HepG2 (cell line): ENCODE results near the gene PCYOX1L. TPM values are rescaled to one million over a fixed set of nuclear protein-coding genes. Genes with fewer than 3 reads are reported as not detected.
A peak's percentile ranks its signal among the peaks of the same experiment; 100 is the strongest.

Experiments used
- ELK4 ChIP-seq: sonication (generic); formaldehyde crosslinking; IDR thresholded peaks from 2 replicates; pipeline ENCODE4 v1.9.0; 2021; ENCODE audit warnings: missing genetic modification reagents, borderline replicate concordance
- HMGA1 ChIP-seq: sonication (generic); formaldehyde crosslinking; conservative IDR thresholded peaks from 2 replicates; pipeline ENCODE4 v1.4.0; 2020; ENCODE audit warnings: missing genetic modification reagents
- PAXIP1 ChIP-seq: sonication (generic); formaldehyde crosslinking; conservative IDR thresholded peaks from 2 replicates; pipeline ENCODE4 v1.4.0; 2020; ENCODE audit warnings: mild to moderate bottlenecking, missing genetic modification reagents, moderate library complexity
- PCBP1 ChIP-seq: fragments of 200-400 bp; formaldehyde crosslinking; IDR thresholded peaks from 2 replicates; pipeline ENCODE4 v1.6.1; 2017; ENCODE audit warnings: mild to moderate bottlenecking, low read depth, low read length, borderline replicate concordance
- POLR2G ChIP-seq: fragments of 200-400 bp; formaldehyde crosslinking; IDR thresholded peaks from 2 replicates; pipeline ENCODE4 v1.6.1; 2018; ENCODE audit warnings: mild to moderate bottlenecking, low read depth, low read length, moderate library complexity
- REST ChIP-seq, 2 experiments: IDR thresholded peaks; 2 replicates each; pipeline ENCODE4 v1.6.1; 2011 to 2012; ENCODE audit warnings: low read length in 2 of 2, borderline replicate concordance in 1 of 2, low read depth in 1 of 2, mild to moderate bottlenecking in 1 of 2, moderate library complexity in 1 of 2
- RORA ChIP-seq: sonication (generic); formaldehyde crosslinking; IDR thresholded peaks from 2 replicates; pipeline ENCODE4 v1.5.0; 2020; ENCODE audit warnings: mild to moderate bottlenecking, missing genetic modification reagents, moderate library complexity
- SRSF9 ChIP-seq: fragments of 200-400 bp; formaldehyde crosslinking; IDR thresholded peaks from 2 replicates; pipeline ENCODE4 v1.6.1; 2018; ENCODE audit warnings: borderline replicate concordance, mild to moderate bottlenecking, low read depth, low read length; ENCODE audit not compliant: insufficient read depth, poor library complexity, severe bottlenecking
- THAP7 ChIP-seq: sonication (generic); formaldehyde crosslinking; IDR thresholded peaks from 2 replicates; pipeline ENCODE4 v1.8.1; 2023; ENCODE audit warnings: mild to moderate bottlenecking, missing genetic modification reagents
- ZNF501 ChIP-seq: sonication (generic); formaldehyde crosslinking; IDR thresholded peaks from 2 replicates; pipeline ENCODE4 v1.5.1; 2020; ENCODE audit warnings: mild to moderate bottlenecking, moderate library complexity, missing genetic modification reagents
- ZSCAN21 ChIP-seq: sonication (generic); formaldehyde crosslinking; IDR thresholded peaks from 2 replicates; pipeline ENCODE4 v1.8.0; 2022; ENCODE audit warnings: mild to moderate bottlenecking, missing genetic modification reagents, moderate library complexity, borderline replicate concordance
- polyA plus RNA-seq, 8 experiments: library from polyadenylated mRNA; depleted of rRNA in 3 of 8; stranded (reverse) in 7 of 8; unstranded in 1 of 8; fragments of >200 nt; fragmentation: Illumina TruSeq in 4 of 8; extraction: Trizol in 4 of 8; gene quantifications; 2 replicates each; pipeline versions ENCODE4 v1.2.1 to v1.2.3, GENCODE V29; 2011 to 2016; ENCODE audit warnings: low read depth in 4 of 8, missing spikeins in 1 of 8, mixed read lengths in 1 of 8; ENCODE audit not compliant: insufficient read depth in 1 of 8
- total RNA-seq, 5 experiments: library from RNA; depleted of rRNA; stranded (reverse); fragments of >200 nt; fragmentation: Illumina TruSeq; extraction: Trizol; gene quantifications; 2 replicates each; pipeline ENCODE4 v1.2.3, GENCODE V29; 2016; ENCODE audit warnings: low read depth in 1 of 5
- TF ChIP-seq, protein P1 (sequence below): sonication (generic); formaldehyde crosslinking; IDR thresholded peaks from 2 replicates; pipeline ENCODE4 v1.5.0; 2020; ENCODE audit warnings: mild to moderate bottlenecking, missing genetic modification reagents, moderate library complexity
- TF ChIP-seq, protein P2 (sequence below): sonication (generic); formaldehyde crosslinking; IDR thresholded peaks from 2 replicates; pipeline ENCODE4 v1.4.0; 2020; ENCODE audit warnings: missing genetic modification reagents, borderline replicate concordance

Gene PCYOX1L
- total and polyA plus RNA-seq, 2 of the 13 experiments (the other 11 are each of a cell fraction or from before 2014, with no cell fraction given): 1.00 to 3.7 TPM

DNA sequence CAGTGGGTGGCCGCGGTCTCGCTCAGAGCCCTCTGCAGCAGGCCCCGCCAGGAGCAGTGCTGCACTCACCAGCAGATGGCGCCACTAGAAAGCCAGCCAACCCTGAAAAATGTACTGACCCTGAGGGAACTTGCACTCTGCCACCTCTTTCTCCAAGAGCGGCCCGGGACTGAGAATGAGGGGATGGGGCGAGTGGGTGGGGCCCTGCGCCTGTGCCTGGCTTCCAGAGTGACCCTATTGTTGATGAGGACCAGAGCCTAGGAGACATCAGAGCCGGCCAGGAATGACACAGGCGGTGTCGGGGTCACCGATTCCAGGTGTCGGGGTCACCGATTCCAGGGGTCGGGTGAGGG lies 24.1 kb downstream of the PCYOX1L start (continued):
- TF ChIP-seq REST (IDR thresholded peaks at IDR 0.05; ENCODE audit: borderline replicate concordance in 1 of 2, low read depth in 1 of 2, low read length in 2 of 2) (no peak), ZNF501 (CRISPR knock-in tag) (peak; percentile 70; the same call in 1 of the 2 replicates), THAP7 (no peak), PCBP1 (no peak), PAXIP1 (CRISPR knock-in tag) (no peak), SRSF9 (no peak), HMGA1 (no peak), ZSCAN21 (CRISPR knock-in tag) (0 out of 2 replicates have a peak, but pooled peaks have one; percentile 6), POLR2G (no peak), ELK4 (CRISPR knock-in tag) (no peak), RORA (CRISPR knock-in tag) (no peak)
- TF ChIP-seq, protein P1, sequence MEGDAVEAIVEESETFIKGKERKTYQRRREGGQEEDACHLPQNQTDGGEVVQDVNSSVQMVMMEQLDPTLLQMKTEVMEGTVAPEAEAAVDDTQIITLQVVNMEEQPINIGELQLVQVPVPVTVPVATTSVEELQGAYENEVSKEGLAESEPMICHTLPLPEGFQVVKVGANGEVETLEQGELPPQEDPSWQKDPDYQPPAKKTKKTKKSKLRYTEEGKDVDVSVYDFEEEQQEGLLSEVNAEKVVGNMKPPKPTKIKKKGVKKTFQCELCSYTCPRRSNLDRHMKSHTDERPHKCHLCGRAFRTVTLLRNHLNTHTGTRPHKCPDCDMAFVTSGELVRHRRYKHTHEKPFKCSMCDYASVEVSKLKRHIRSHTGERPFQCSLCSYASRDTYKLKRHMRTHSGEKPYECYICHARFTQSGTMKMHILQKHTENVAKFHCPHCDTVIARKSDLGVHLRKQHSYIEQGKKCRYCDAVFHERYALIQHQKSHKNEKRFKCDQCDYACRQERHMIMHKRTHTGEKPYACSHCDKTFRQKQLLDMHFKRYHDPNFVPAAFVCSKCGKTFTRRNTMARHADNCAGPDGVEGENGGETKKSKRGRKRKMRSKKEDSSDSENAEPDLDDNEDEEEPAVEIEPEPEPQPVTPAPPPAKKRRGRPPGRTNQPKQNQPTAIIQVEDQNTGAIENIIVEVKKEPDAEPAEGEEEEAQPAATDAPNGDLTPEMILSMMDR: peak; percentile 98
- TF ChIP-seq, protein P2, sequence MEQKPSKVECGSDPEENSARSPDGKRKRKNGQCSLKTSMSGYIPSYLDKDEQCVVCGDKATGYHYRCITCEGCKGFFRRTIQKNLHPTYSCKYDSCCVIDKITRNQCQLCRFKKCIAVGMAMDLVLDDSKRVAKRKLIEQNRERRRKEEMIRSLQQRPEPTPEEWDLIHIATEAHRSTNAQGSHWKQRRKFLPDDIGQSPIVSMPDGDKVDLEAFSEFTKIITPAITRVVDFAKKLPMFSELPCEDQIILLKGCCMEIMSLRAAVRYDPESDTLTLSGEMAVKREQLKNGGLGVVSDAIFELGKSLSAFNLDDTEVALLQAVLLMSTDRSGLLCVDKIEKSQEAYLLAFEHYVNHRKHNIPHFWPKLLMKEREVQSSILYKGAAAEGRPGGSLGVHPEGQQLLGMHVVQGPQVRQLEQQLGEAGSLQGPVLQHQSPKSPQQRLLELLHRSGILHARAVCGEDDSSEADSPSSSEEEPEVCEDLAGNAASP (CRISPR knock-in tag): peak; percentile 48; the same call in 1 of the 2 replicates
